NCI-H2227 (cell line): Measurements from ENCODE around the gene NEUROD4.

ENCODE experiments used
- DNase-seq: peaks from one replicate; lab custom pipeline; 2025; ENCODE audit not compliant: unreplicated experiment; lab: John Stamatoyannopoulos, UW

The NEUROD4 gene

DNA sequence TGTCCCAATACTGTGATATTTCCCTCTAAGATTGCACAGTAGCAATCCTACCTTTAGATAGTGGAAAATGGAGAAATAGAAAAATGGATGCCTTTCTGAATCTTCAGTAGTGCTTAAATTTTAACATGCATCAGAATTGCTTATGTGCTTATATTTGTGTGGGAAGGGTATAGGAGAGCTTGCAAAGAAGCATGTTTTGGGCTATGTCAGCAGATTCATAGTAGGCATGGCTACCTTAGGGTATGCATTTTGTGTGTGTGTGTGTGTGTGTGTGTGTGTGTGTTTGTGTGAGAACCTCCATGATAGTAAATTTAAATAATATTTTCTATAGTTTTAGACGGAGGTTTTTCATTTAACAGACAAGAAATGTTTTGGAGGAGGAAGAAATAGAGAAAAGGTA is 38.3 kb downstream of the NEUROD4 start:
- DNase-seq = no peak

DNA sequence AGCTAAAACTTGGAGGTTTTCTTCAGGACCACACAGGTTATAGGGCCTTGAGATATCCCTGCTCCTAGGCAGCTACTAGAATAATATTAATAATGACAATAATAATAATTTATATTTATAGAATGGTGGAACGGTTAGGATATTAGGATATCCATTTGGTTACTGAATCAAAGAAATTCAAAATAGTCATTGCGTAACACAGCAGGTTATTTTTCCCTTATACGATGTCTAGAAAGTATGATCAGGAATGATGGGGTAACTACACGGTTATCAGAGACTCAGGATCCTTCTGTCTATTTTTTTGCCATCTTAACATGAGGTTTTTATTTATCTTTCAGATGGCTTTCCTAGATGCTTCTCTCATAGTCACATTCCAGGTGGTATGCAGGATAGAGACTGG is 39.0 kb downstream of the NEUROD4 start:
- no peak for DNase-seq

DNA sequence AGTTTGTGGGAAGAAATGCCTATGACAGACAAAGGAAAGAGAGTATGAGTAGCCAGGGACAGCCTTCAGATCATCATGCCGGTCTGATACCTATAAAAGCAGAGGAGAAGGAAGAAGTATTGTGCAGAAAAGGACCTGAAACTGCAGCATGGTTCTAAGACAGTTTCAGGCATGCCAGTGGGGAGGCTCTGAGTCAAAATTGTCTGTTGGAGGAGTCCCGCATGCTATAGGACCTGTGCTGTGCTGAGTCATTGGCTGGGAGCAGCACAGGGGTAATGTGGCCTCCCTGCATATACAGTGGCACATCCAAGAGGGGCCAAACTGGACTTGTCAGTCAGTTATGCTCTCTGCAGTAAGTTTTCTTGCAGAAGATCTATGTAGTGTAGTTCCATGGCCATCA is 40.7 kb downstream of the NEUROD4 start:
- DNase-seq = no peak

DNA sequence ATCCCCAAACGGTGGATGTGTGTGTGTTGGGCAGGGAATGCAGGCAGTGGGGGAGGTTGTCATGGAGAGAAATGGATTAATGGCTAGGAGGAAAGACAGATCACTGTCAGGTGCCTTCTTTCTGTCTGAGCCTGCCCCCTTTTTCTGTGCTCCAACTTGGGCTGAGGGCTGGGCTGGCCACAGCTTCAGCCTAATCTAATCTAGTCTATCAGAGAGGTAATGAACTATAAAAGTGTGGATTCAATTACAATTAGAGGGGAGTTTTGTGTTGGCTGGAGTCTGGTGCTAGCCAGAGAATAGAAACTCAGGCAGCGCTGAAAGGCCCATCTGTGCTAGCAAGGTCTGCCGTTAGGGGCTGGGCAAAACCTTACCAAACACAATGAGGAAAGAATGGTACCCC is 41.2 kb downstream of the NEUROD4 start:
- DNase-seq = no peak

DNA sequence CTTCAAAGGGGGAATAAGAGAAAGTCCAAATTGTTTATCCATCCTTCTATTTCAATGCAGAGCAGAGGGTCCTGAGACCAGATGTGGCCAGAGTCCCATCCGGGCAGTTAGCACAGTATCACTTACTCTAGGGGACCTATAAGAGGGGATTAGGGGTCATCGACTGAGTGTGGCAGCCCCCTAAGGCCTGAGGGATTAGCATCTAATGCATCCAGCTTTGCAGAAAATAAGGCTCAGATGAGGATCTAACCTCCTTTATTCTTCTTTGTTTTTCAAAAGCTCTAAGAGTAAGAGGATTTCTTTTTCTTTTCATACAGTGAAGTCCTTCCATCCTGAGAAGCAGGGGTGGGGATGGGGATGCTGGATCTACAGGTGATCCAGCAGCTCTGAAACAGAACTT is 43.5 kb downstream of the NEUROD4 start:
- DNase-seq = no peak

DNA sequence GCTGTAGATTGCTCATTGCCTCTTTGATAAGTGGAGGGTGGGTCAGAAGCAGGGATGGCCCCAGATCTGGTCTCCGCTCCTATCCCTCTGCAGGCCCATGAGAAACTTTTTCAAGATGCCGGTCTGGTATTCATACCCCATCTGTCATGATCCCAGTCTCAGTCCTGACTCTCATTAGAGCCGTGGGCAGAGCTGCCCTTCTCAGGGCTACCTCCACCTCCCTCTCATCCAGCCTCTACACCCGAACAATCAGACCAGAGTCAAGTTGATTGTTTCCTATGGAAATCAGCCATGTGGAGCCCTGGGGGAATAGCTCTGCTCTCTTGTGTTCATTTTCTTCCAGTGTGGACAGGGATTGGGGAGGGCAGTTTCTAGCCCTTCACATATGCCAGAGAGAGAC is 45.8 kb downstream of the NEUROD4 start:
- no peak for DNase-seq

DNA sequence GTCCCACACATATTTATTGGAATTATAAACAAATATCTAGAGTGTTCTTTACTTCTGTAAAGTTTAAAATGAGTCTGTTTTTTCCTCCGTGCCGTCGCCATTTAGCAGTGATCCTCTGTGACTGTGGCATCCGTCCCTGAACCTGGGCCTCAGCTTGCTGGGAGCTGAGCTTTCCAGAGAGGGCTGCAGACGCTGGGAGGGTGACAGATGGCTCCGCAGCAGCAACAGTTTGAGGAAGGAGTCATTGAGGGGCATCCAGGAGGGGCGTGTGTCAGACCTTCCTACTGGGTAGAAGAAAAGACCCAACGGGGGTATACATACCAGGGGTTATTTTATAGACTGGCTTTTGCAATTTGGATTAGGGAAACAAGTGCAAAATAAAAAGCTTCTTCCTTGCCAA is 47.9 kb downstream of the NEUROD4 start:
- DNase-seq = no peak

DNA sequence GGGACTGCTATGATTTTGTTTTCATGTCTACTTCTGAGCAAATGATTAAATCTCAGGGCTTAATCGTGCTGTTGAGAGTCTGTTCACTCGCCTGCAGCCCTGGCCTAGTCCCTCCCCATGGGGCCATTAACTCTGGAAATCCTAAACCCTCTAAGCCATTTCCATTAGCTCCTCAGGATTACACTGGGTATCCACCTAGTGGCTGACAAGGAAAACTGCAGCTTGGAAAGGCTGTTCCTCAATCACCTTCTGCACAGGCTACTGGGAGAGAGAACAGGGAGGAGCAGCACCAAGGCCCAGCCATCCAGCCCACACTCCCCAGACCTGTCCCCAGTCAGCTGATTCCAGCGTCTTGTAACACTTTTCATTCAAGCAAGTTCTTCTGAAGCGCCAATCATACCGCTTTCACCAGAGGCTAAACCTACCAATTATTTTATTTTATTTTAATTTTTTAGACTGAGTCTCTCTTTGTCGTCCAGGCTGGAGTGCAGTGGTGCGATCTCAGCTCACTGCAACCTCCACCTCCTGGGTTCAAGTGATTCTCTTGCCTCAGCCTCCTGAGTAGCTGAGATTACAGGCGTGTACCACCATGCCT is 48.7 kb downstream of the NEUROD4 start:
- peak; percentile 56 for DNase-seq

DNA sequence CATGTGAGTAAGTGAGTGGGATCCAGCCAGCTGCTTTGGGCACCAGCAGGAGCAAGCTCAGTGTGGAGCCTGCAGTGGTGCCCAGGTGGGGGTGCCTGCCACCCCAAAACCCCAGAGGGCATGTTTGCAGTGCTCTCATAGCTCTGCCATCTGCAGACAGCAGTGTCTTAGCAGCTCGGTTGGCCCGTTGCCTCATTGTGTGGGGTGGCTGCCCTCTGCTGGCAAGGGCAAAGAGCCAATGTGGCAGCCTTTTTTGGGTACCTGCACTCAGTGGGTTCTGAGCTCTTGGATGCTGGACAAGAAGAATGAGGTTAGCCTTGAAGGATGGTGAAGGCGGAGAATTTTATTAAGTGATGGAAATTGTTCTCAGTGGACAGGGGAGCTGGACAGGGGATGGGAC is 52.3 kb downstream of the NEUROD4 start:
- DNase-seq = no peak

DNA sequence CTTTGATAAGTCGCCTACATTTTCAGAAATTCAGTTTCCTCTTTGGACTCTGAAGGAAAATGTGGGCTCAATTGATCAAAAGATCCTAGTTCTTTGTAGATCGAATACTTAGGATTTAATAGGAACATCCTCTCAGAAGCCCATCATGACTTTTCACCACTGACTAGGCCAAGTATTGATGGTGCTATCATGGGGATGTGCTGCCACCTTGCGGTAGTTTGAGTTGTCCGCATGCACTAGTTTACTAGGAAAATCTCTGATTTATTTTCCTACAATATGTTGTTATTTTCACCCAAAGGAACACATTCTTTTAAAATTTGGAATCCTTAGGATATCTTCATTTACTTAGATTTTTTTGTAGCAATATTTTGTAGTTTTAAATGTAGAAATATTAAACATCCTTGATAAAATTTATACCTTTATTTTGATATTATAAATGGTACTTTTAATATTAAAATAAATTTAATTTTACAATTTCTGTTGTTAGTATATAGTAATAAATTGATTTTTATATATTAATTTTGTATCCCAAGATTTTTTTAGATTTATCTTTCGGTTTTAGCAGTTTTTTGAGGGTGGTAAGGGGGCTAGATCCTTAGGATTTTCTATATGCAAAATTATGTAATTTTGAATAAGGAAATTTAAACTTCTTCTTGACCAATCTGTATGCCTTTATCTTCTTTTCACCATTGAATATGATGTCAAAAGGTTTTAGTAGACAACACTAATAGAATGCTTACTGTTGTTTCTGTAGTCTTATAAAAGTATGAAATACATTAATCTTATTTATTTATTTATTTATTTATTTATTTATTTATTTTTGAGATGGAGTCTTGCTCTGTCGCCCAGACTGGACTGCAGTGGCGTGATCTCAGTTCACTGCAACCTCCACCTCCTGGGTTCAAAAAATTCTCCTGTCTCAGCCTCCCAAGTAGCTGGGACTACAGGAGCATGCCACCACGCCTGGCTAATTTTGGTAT is 53.6 kb downstream of the NEUROD4 start:
- peak; percentile 61 for DNase-seq

DNA sequence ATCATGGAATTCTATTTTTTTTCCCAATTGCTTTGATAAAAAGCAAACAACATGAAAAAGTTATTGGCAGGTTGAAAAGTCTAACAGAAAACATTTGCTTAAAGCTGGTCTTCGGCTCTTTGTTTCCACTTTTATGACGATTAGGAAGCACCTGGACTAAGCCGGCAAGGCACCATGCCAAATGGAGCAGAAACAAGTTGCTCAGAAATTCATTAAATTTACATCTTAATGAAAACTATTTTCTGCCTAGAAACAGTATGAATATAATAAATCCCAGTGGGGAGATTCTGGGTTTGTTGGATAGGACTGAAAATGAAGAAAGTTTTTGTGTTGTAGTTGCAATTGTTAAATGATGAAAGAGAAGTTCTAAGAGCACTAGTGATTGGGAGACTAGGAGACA is 55.0 kb downstream of the NEUROD4 start:
- no peak for DNase-seq
